CD14-positive monocyte (primary cell): Measurements from ENCODE around the gene PIP5K1B. TPM values are rescaled to one million over a fixed set of nuclear protein-coding genes. Genes with fewer than 3 reads are reported as not detected.

Experiments
- DNase-seq, 3 donors: peaks; one replicate each; pipeline ENCODE4 v3.0.0-alpha.2; 2011 to 2022
- H2AFZ ChIP-seq: 2 replicates; pipeline ENCODE4 v1.6.0; 2012; ENCODE audit warnings: mild to moderate bottlenecking, low read depth, low read length, inconsistent platforms; ENCODE audit not compliant: insufficient read depth, poor library complexity, severe bottlenecking
- H3K27ac ChIP-seq, 2 donors: 1 replicate in 1 of 2; 2 replicates in 1 of 2; pipeline ENCODE4 v1.5.1; 2012 to 2013; ENCODE audit warnings: low read length in 2 of 2, control low read depth in 1 of 2, inconsistent platforms in 1 of 2, low read depth in 1 of 2, mild to moderate bottlenecking in 1 of 2
- H3K27me3 ChIP-seq, 2 donors: one replicate each; pipeline versions ENCODE4 v1.6.0 to v1.6.1; 2011 to 2013; ENCODE audit warnings: low read length in 2 of 2; ENCODE audit not compliant: control insufficient read depth in 2 of 2, insufficient read depth in 2 of 2
- H3K36me3 ChIP-seq, 2 donors: replicated peaks in 1 of 2; 1 replicate in 1 of 2; 2 replicates in 1 of 2; pipeline versions ENCODE4 v1.5.1 to v1.6.1; 2012 to 2013; ENCODE audit warnings: low read length in 2 of 2, control low read depth in 1 of 2, inconsistent platforms in 1 of 2, mild to moderate bottlenecking in 1 of 2; ENCODE audit not compliant: insufficient read depth in 2 of 2, control insufficient read depth in 1 of 2
- H3K4me1 ChIP-seq, 2 donors: 1 replicate in 1 of 2; 2 replicates in 1 of 2; pipeline versions ENCODE4 v1.5.1 to v1.6.1; 2012 to 2013; ENCODE audit warnings: low read length in 2 of 2, control low read depth in 1 of 2, inconsistent platforms in 1 of 2, mild to moderate bottlenecking in 1 of 2, moderate library complexity in 1 of 2; ENCODE audit not compliant: insufficient read depth in 2 of 2, control insufficient read depth in 1 of 2
- H3K4me2 ChIP-seq: replicated peaks from 2 replicates; pipeline ENCODE3; 2012; ENCODE audit warnings: low read length, moderate library complexity, mild to moderate bottlenecking; ENCODE audit not compliant: poor library complexity, severe bottlenecking; ENCODE audit errors: extremely low read depth
- H3K4me3 ChIP-seq, 3 experiments: fragments of 200-600 bp in 1 of 3; sonication (generic) in 1 of 3; replicated peaks in 1 of 3; 1 replicate in 2 of 3; 2 replicates in 1 of 3; pipeline ENCODE4 v1.5.1; 2011 to 2013; ENCODE audit warnings: low read length in 3 of 3, mild to moderate bottlenecking in 3 of 3, control low read depth in 2 of 3, low read depth in 2 of 3, inconsistent platforms in 1 of 3, moderate library complexity in 1 of 3
- H3K79me2 ChIP-seq: 2 replicates; pipeline ENCODE4 v1.6.0; 2012; ENCODE audit warnings: mild to moderate bottlenecking, control low read depth, inconsistent platforms, low read length, moderate library complexity; ENCODE audit not compliant: insufficient read depth
- H3K9ac ChIP-seq: 2 replicates; pipeline ENCODE4 v1.6.0; 2017; ENCODE audit warnings: low read length, mild to moderate bottlenecking; ENCODE audit not compliant: insufficient read depth, poor library complexity, severe bottlenecking
- H3K9me3 ChIP-seq, 2 donors: replicated peaks in 1 of 2; 1 replicate in 1 of 2; 2 replicates in 1 of 2; pipeline versions ENCODE4 v1.5.1 to v1.6.1; 2012 to 2013; ENCODE audit warnings: low read length in 2 of 2, control low read depth in 1 of 2; ENCODE audit not compliant: control insufficient read depth in 1 of 2, insufficient read depth in 1 of 2
- H4K20me1 ChIP-seq: 2 replicates; pipeline ENCODE4 v1.6.0; 2012; ENCODE audit warnings: mild to moderate bottlenecking, low read length, control low read depth, moderate library complexity; ENCODE audit not compliant: insufficient read depth
- H3K27ac Mint-ChIP-seq, 7 donors: one replicate each; pipeline ENCODE4 v1.8.0; 2020; ENCODE audit warnings: mild to moderate bottlenecking in 7 of 7, mixed read lengths in 7 of 7, moderate library complexity in 6 of 7, inconsistent platforms in 2 of 7
- H3K27me3 Mint-ChIP-seq, 3 donors: one replicate each; pipeline ENCODE4 v1.8.0; 2021 to 2022; ENCODE audit warnings: low read depth in 3 of 3, mild to moderate bottlenecking in 3 of 3, mixed read lengths in 3 of 3, moderate library complexity in 3 of 3, inconsistent platforms in 1 of 3
- H3K36me3 Mint-ChIP-seq, 2 donors: one replicate each; pipeline ENCODE4 v1.8.0; 2020; ENCODE audit warnings: mixed read lengths in 2 of 2, inconsistent platforms in 1 of 2, mild to moderate bottlenecking in 1 of 2
- H3K4me1 Mint-ChIP-seq: one replicate; pipeline ENCODE4 v1.8.0; 2020; ENCODE audit warnings: mild to moderate bottlenecking, mixed read lengths
- H3K4me3 Mint-ChIP-seq, 2 donors: one replicate each; pipeline ENCODE4 v1.8.0; 2020; ENCODE audit warnings: mild to moderate bottlenecking in 2 of 2, mixed read lengths in 2 of 2, moderate library complexity in 1 of 2
- H3K9me3 Mint-ChIP-seq, 7 donors: one replicate each; pipeline ENCODE4 v1.8.0; 2020 to 2022; ENCODE audit warnings: mixed read lengths in 7 of 7, mild to moderate bottlenecking in 6 of 7, moderate library complexity in 6 of 7, inconsistent platforms in 2 of 7
- WGBS: methylation state at CpG from one replicate; pipeline ENCODE4 v1.1.5; 2013; ENCODE audit warnings: missing lambda C conversion rate; ENCODE audit not compliant: insufficient coverage; 5-methylcytosine and 5-hydroxymethylcytosine counted together
- intact Hi-C, 2 donors: fragments of 100-400 bp; cut with micrococcal nuclease; formaldehyde crosslinking; loops; one replicate each; pipeline versions ENCODE4 v1.15.0 to v1.15.1; 2023
- polyA plus RNA-seq, 3 donors: library from polyadenylated mRNA; depleted of rRNA in 1 of 3; unstranded in 2 of 3; stranded (reverse) in 1 of 3; fragments of 300-500 nt in 2 of 3; fragments of >200 nt in 1 of 3; fragmentation: Illumina TruSeq in 2 of 3; gene quantifications; 1 replicate in 2 of 3; 2 replicates in 1 of 3; pipeline ENCODE4 v1.2.3, GENCODE V29; 2012 to 2021
- TF ChIP-seq, protein P1 (sequence below): fragments of 200-600 bp; IDR thresholded peaks from one replicate; pipeline ENCODE4 v1.8.0; 2022; ENCODE audit warnings: antibody characterized with exemption, mild to moderate bottlenecking

The PIP5K1B gene
- polyA plus RNA-seq, 3 donors = 0.18 to 4.1 (median 0.87) TPM

DNA sequence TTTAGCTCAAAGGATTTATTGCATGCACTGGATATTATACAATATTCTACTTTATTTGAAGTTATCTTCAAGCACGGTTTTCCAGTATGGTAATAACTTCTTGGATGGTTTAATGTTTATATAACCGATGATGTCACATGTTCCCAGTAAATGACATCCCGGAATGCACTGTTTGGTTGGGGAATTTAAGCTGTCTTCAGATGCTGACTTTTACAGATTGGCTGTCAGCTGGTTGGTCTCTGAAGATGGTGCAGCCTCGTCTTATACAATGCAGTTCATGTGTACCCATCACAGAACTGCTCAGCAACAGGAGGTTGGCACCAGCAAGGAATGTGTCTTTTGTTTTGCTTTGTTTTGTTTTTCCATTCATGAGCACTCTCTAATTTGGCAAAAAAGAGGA is 165.0 kb downstream of the PIP5K1B start:
- Mint-ChIP-seq H3K36me3 (peaks cover 3 to 9% of the 10 kb centered on the region in 2 donors), H3K4me1 (peaks cover 8% of the 10 kb centered on the region), H3K27me3 (no peaks in the 10 kb centered on the region), H3K27ac (no peak overlapping the region), H3K4me3 (no peak overlapping the region), H3K9me3 (no peaks in the 10 kb centered on the region)
- Histone ChIP-seq H3K9me3 (no peaks in the 10 kb centered on the region), H3K4me2 (no peak overlapping the region), H3K4me1 (no peaks in the 10 kb centered on the region), H3K79me2 (no peaks in the 10 kb centered on the region), H2AFZ (no peak overlapping the region), H4K20me1 (no peaks in the 10 kb centered on the region), H3K36me3 (peaks cover 2 to 6% of the 10 kb centered on the region in 2 donors), H3K27me3 (no peaks in the 10 kb centered on the region), H3K4me3 (no peak overlapping the region), H3K27ac (no peak overlapping the region), H3K9ac (no peak overlapping the region)
- 100% methylated on average over 2 of the region's 4 CpGs for WGBS
- no peak for DNase-seq
- intact Hi-C loops = no loop called here
- TF ChIP-seq, protein P1, sequence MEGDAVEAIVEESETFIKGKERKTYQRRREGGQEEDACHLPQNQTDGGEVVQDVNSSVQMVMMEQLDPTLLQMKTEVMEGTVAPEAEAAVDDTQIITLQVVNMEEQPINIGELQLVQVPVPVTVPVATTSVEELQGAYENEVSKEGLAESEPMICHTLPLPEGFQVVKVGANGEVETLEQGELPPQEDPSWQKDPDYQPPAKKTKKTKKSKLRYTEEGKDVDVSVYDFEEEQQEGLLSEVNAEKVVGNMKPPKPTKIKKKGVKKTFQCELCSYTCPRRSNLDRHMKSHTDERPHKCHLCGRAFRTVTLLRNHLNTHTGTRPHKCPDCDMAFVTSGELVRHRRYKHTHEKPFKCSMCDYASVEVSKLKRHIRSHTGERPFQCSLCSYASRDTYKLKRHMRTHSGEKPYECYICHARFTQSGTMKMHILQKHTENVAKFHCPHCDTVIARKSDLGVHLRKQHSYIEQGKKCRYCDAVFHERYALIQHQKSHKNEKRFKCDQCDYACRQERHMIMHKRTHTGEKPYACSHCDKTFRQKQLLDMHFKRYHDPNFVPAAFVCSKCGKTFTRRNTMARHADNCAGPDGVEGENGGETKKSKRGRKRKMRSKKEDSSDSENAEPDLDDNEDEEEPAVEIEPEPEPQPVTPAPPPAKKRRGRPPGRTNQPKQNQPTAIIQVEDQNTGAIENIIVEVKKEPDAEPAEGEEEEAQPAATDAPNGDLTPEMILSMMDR = no peak

DNA sequence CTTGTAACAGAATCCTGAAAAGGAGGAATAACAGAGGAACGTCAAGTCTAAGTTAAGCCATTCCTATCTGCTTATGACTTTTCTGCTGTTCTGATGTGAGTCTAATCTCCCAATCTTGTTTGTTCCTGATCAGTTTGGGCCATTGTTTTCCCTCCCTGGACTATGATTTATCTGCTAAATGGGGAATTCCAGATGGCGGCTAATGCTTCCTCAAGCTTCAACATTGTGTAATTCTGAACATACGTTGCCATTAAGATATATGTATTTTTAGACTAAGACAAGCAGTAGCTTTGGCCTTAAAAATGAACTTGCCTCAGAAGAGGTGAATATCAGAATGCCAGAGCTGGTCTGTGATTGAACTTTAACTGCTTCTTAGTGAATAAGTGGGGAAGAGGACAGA is 166.2 kb downstream of the PIP5K1B start:
- TF ChIP-seq, protein P1 = no peak
- intact Hi-C loops = no loop called here

More for the DNA sequence above, 166.2 kb downstream of the PIP5K1B start:
- Mint-ChIP-seq H3K4me1 (peaks cover 8% of the 10 kb centered on the region), H3K9me3 (no peaks in the 10 kb centered on the region), H3K4me3 (no peak overlapping the region), H3K36me3 (no peaks in the 10 kb centered on the region), H3K27ac (no peak overlapping the region), H3K27me3 (no peaks in the 10 kb centered on the region)
- Histone ChIP-seq H3K27ac (no peak overlapping the region), H3K4me3 (no peak overlapping the region), H3K79me2 (no peaks in the 10 kb centered on the region), H3K9ac (no peak overlapping the region), H3K36me3 (no peaks in the 10 kb centered on the region), H4K20me1 (no peaks in the 10 kb centered on the region), H3K4me2 (no peak overlapping the region), H2AFZ (no peak overlapping the region), H3K4me1 (no peaks in the 10 kb centered on the region), H3K27me3 (no peaks in the 10 kb centered on the region), H3K9me3 (no peaks in the 10 kb centered on the region)
- peak in 2 of 3 donors; percentile 1 to 43 for DNase-seq
- 100% methylated on average over 1 of the region's 3 CpGs for WGBS
